Measurements from ENCODE around the gene TACC2. TPM values are rescaled to one million over a fixed set of nuclear protein-coding genes. Genes with fewer than 3 reads are reported as not detected.

Gene TACC2
- total and polyA plus RNA-seq, 2 experiments from 2014 or later, result 30.8 to 35.9 TPM

DNA sequence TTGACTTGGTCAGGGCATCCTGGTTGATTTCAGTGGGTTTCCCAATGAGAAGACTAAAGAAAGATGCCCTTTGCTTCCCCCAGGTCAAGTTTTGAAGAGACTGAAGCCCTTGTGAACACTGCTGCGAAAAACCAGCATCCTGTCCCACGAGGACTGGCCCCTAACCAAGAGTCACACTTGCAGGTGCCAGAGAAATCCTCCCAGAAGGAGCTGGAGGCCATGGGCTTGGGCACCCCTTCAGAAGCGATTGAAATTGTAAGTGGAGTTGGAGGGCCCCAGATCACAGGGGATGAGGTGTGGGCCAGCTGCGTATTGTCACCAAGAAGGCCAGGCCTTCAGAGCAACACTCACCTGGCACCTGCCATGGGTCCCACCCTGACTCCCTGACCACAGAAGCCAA lies 238.8 kb downstream of the TACC2 start (continued):
- TF ChIP-seq, protein P1, sequence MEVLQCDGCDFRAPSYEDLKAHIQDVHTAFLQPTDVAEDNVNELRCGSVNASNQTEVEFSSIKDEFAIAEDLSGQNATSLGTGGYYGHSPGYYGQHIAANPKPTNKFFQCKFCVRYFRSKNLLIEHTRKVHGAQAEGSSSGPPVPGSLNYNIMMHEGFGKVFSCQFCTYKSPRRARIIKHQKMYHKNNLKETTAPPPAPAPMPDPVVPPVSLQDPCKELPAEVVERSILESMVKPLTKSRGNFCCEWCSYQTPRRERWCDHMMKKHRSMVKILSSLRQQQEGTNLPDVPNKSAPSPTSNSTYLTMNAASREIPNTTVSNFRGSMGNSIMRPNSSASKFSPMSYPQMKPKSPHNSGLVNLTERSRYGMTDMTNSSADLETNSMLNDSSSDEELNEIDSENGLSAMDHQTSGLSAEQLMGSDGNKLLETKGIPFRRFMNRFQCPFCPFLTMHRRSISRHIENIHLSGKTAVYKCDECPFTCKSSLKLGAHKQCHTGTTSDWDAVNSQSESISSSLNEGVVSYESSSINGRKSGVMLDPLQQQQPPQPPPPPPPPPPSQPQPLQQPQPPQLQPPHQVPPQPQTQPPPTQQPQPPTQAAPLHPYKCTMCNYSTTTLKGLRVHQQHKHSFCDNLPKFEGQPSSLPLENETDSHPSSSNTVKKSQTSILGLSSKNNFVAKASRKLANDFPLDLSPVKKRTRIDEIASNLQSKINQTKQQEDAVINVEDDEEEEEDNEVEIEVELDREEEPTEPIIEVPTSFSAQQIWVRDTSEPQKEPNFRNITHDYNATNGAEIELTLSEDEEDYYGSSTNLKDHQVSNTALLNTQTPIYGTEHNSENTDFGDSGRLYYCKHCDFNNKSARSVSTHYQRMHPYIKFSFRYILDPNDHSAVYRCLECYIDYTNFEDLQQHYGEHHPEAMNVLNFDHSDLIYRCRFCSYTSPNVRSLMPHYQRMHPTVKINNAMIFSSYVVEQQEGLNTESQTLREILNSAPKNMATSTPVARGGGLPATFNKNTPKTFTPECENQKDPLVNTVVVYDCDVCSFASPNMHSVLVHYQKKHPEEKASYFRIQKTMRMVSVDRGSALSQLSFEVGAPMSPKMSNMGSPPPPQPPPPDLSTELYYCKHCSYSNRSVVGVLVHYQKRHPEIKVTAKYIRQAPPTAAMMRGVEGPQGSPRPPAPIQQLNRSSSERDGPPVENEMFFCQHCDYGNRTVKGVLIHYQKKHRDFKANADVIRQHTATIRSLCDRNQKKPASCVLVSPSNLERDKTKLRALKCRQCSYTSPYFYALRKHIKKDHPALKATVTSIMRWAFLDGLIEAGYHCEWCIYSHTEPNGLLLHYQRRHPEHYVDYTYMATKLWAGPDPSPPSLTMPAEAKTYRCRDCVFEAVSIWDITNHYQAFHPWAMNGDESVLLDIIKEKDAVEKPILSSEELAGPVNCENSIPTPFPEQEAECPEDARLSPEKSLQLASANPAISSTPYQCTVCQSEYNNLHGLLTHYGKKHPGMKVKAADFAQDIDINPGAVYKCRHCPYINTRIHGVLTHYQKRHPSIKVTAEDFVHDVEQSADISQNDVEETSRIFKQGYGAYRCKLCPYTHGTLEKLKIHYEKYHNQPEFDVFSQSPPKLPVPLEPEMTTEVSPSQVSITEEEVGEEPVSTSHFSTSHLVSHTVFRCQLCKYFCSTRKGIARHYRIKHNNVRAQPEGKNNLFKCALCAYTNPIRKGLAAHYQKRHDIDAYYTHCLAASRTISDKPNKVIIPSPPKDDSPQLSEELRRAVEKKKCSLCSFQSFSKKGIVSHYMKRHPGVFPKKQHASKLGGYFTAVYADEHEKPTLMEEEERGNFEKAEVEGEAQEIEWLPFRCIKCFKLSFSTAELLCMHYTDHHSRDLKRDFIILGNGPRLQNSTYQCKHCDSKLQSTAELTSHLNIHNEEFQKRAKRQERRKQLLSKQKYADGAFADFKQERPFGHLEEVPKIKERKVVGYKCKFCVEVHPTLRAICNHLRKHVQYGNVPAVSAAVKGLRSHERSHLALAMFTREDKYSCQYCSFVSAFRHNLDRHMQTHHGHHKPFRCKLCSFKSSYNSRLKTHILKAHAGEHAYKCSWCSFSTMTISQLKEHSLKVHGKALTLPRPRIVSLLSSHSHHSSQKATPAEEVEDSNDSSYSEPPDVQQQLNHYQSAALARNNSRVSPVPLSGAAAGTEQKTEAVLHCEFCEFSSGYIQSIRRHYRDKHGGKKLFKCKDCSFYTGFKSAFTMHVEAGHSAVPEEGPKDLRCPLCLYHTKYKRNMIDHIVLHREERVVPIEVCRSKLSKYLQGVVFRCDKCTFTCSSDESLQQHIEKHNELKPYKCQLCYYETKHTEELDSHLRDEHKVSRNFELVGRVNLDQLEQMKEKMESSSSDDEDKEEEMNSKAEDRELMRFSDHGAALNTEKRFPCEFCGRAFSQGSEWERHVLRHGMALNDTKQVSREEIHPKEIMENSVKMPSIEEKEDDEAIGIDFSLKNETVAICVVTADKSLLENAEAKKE (CRISPR knock-in tag; IDR thresholded peaks at IDR 0.05), result no peak
- TF ChIP-seq EZH2phosphoT487 (IDR thresholded peaks at IDR 0.05; ENCODE audit: unreplicated experiment) (no peak), REST (IDR thresholded peaks at IDR 0.05; ENCODE audit: unreplicated experiment) (no peak), POLR2AphosphoS5 (IDR thresholded peaks at IDR 0.05; ENCODE audit: low read depth) (no peak), JUNB (IDR thresholded peaks at IDR 0.05; ENCODE audit: unreplicated experiment) (no peak), ZNF331 (CRISPR knock-in tag; IDR thresholded peaks at IDR 0.05; ENCODE audit: low read depth) (no peak), STAT1 (IDR thresholded peaks at IDR 0.05; ENCODE audit: unreplicated experiment) (no peak), CREB1 (CRISPR knock-in tag; IDR thresholded peaks at IDR 0.05; ENCODE audit: low read depth) (no peak)
